Neural progenitor cell (in vitro differentiated cells): ENCODE data around the gene SLC35E1.

ENCODE experiments used
- EZH2 ChIP-seq: fragments of 200-600 bp; sonication (generic); IDR thresholded peaks from 2 replicates; pipeline ENCODE4 v1.6.1; 2017; ENCODE audit warnings: antibody characterized with exemption, mild to moderate bottlenecking, moderate library complexity
- EZH2phosphoT487 ChIP-seq: fragments of 200-600 bp; sonication (generic); IDR thresholded peaks from 2 replicates; pipeline ENCODE4 v1.6.1; 2017; ENCODE audit warnings: antibody characterized with exemption
- TF ChIP-seq, protein P1 (sequence below): fragments of 200-600 bp; sonication (generic); IDR thresholded peaks from 2 replicates; pipeline ENCODE4 v1.5.1; 2017; ENCODE audit warnings: antibody characterized with exemption, mild to moderate bottlenecking

DNA sequence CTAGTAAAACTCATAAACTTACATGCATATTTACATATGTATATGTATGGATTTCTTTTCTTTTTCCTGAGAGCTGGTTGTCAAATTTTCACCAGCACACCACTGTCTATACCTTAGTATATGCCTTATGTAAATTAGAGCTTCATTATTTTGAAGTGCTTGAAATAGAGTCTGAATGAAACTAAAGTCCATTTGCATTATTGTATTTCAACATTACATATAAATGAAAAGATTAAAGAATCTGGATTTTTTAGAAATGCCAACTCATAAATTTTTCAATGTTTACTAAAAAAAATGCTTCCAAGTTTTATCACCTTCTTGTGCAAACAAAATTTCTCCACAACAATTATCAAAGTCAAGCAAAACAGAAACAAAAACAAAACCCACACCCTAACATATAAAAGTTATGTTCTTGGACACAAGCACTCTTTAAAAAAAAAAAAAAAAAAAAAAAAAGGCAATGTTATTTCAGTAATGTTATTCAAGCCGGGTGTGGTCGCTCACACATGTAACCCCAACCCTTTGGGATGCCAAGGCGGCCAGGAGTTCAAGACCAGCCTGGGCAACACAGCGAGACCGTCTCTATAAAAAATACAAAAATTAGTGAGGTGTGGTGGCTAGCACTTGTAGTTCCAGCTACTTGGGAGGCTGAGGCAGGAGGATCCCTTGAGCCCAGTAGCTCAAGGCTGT, 37.4 kb upstream of the SLC35E1 start:
- TF ChIP-seq, protein P1, sequence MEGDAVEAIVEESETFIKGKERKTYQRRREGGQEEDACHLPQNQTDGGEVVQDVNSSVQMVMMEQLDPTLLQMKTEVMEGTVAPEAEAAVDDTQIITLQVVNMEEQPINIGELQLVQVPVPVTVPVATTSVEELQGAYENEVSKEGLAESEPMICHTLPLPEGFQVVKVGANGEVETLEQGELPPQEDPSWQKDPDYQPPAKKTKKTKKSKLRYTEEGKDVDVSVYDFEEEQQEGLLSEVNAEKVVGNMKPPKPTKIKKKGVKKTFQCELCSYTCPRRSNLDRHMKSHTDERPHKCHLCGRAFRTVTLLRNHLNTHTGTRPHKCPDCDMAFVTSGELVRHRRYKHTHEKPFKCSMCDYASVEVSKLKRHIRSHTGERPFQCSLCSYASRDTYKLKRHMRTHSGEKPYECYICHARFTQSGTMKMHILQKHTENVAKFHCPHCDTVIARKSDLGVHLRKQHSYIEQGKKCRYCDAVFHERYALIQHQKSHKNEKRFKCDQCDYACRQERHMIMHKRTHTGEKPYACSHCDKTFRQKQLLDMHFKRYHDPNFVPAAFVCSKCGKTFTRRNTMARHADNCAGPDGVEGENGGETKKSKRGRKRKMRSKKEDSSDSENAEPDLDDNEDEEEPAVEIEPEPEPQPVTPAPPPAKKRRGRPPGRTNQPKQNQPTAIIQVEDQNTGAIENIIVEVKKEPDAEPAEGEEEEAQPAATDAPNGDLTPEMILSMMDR = no peak
- TF ChIP-seq EZH2 (no peak), EZH2phosphoT487 (no peak)
